GM13976 (cell line): ENCODE measurements around the gene DCTN3.

Source experiments
- DNase-seq: peaks from one replicate; pipeline ENCODE4 v3.0.0; 2012; ENCODE audit warnings: low spot score
- CTCF ChIP-seq: IDR thresholded peaks from 2 replicates; pipeline ENCODE4 v1.5.1; 2012; ENCODE audit warnings: borderline replicate concordance, mild to moderate bottlenecking; ENCODE audit not compliant: insufficient read depth; ENCODE audit errors: extremely low read depth, missing control alignments, control extremely low read depth
- in situ Hi-C: fragments of 300-500 bp; cut with MboI; formaldehyde crosslinking; loops from one replicate; pipeline ENCODE4 v1.12.0; 2022; ENCODE audit warnings: low sequenced_read_pairs, mixed read lengths, inconsistent platforms; ENCODE audit not compliant: unreplicated experiment

The DCTN3 gene

DNA sequence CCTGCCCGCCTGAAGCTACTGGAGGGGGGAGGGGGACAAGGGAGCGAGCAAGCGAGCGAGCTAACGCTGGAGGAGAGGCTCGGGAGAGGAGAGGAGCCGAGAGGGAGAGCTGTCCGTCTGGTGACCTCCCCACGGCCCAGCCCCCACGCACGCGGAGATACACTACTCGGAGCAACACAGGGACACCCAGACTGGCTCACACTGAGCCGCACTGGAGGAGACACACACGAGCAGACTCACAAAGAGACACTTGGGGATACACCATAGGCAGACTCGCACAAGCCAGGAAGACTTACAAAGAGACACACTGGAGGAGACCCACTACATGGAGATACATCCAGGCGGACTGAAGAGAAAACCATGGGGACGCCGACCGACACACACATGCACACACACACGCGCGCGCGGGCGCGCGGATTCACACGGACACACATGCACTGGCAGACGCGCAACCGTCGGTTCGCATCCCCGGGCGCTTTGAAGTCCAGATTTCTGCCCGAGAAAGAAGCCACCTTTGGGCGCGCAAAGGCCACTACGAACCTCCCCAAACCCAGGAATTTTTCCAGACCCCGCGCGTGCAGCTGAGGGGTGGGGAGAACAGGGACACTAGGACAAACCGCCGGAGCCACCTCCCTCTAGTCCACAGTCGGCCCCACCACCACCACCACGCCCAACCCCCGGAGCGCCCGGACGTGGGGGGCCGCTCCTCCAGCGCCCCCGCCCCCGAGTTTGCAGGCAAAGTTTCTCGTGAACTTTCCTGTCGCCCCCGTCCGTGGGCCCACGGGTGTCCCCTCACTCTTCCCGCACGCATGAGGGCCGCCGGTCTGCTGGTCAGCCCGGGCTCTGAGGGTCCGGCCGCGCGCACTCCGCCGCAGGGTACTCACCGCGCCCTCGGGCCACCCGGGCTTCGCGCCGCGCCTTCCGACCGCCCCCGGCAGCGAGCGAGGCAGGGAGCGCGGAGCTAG is 31.3 kb downstream of the DCTN3 start:
- in situ Hi-C loops, result no loop called here
- no peak for TF ChIP-seq CTCF
- DNase-seq, result no peak

DNA sequence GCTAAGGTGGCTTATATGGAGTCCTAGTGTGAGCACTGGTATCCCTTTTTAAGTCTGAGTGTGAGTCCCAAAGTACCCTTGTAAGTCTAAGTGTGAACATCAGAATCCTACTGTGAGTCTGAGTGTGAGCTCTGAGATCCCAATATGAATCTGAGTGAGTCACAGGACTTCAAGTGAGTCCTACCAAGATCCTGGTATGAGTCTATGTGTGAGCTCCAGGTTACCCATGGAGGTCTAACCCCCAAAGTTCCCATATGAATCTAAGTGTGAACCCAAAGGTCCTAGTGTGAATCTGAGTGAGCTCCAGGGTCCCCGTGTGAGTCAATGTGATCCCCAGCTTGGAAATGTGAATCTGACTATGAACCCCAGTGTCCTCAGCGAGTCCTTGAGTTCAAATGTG is 33.0 kb downstream of the DCTN3 start:
- in situ Hi-C loops, result no loop called here
- no peak for TF ChIP-seq CTCF
- DNase-seq, result no peak

- no peak for DNase-seq
- in situ Hi-C loops, result no loop called here
- TF ChIP-seq CTCF, result no peak
Measured at GRCh38 chr9:34585946-34586669, 34.2 kb downstream of the DCTN3 start.

GRCh38 chr9:34584970-34585369 is 35.3 kb downstream of the DCTN3 start:
- no peak for TF ChIP-seq CTCF
- no peak for DNase-seq
- in situ Hi-C loops, result no loop called here

- no peak for DNase-seq
- no peak for TF ChIP-seq CTCF
- in situ Hi-C loops, result no loop called here
Measured at GRCh38 chr9:34582787-34583186, 37.5 kb downstream of the DCTN3 start.

GRCh38 chr9:34581318-34581717 is 39.0 kb downstream of the DCTN3 start:
- in situ Hi-C loops, result no loop called here
- DNase-seq, result no peak

More at GRCh38 chr9:34581318-34581717, 39.0 kb downstream of the DCTN3 start:
- TF ChIP-seq CTCF, result no peak
